ENCODE results near the gene MYH11.

DNA sequence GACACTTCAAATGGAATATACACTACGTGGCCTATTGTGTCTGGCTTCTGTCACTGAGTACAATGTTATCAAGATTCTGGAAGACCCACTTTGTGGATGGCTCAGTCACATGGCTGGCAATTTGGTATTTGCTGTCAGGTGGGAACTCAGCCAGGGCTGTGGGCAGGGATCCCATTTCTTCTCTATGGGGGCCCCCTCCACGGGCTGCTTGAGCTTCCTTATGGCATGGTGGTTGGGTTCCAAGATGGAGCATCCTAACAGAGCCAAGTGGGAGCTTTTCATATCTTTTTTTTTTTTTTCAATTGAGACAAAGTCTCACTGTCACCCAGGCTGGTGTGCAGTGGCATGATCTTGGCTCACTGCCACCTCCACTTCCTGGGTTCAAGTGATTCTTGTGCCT is 49.6 kb upstream of the MYH11 start:
- TF ChIP-seq, protein P1, sequence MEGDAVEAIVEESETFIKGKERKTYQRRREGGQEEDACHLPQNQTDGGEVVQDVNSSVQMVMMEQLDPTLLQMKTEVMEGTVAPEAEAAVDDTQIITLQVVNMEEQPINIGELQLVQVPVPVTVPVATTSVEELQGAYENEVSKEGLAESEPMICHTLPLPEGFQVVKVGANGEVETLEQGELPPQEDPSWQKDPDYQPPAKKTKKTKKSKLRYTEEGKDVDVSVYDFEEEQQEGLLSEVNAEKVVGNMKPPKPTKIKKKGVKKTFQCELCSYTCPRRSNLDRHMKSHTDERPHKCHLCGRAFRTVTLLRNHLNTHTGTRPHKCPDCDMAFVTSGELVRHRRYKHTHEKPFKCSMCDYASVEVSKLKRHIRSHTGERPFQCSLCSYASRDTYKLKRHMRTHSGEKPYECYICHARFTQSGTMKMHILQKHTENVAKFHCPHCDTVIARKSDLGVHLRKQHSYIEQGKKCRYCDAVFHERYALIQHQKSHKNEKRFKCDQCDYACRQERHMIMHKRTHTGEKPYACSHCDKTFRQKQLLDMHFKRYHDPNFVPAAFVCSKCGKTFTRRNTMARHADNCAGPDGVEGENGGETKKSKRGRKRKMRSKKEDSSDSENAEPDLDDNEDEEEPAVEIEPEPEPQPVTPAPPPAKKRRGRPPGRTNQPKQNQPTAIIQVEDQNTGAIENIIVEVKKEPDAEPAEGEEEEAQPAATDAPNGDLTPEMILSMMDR (optimal IDR thresholded peaks at IDR 0.05 in 1 of 3, IDR thresholded peaks at IDR 0.05 in 1 of 3, conservative IDR thresholded peaks at IDR 0.05 in 1 of 3; ENCODE audit: extremely low read depth in 1 of 3, insufficient read depth in 2 of 3, low read length in 3 of 3) = no peak
- no peak for TF ChIP-seq EZH2 (IDR thresholded peaks at IDR 0.05; ENCODE audit: low read length)
